Astrocyte of the cerebellum (primary cell): Measurements from ENCODE around the gene FLT1.

Experiments used
- DNase-seq: peaks from one replicate; pipeline ENCODE4 v3.0.0-alpha.2; 2011; ENCODE audit warnings: low read depth
- H3K4me3 ChIP-seq: 2 replicates; pipeline ENCODE4 v1.5.1; 2011; ENCODE audit warnings: mild to moderate bottlenecking, low read depth, low read length, moderate library complexity
- CTCF ChIP-seq: IDR thresholded peaks from 2 replicates; pipeline ENCODE4 v1.5.1; 2012; ENCODE audit warnings: low read length, low read depth, moderate library complexity, mild to moderate bottlenecking; ENCODE audit errors: missing control alignments
- in situ Hi-C: cut with HindIII; loops from 2 replicates; pipeline ENCODE4 v1.10.0; 2017; ENCODE audit warnings: low sequenced_read_pairs

The FLT1 gene

GRCh38 chr13:28328271-28328607, 166.7 kb downstream of the FLT1 start:
- no peak for TF ChIP-seq CTCF
- in situ Hi-C loops, result no loop called here
- no peak overlapping the region for H3K4me3 ChIP-seq
- no peak for DNase-seq

GRCh38 chr13:28327373-28328270, 167.3 kb downstream of the FLT1 start:
- in situ Hi-C loops, result no loop called here

GRCh38 chr13:28326056-28326455, 168.9 kb downstream of the FLT1 start:
- TF ChIP-seq CTCF, result no peak
- H3K4me3 ChIP-seq, result no peak overlapping the region
- in situ Hi-C loops, result no loop called here
- no peak for DNase-seq

More at GRCh38 chr13:28327373-28328270, 167.3 kb downstream of the FLT1 start:
- TF ChIP-seq CTCF, result no peak
- H3K4me3 ChIP-seq, result no peak overlapping the region
- DNase-seq, result no peak

GRCh38 chr13:28325022-28325421, 169.9 kb downstream of the FLT1 start:
- in situ Hi-C loops, result no loop called here
- no peak for DNase-seq
- no peak for TF ChIP-seq CTCF
- H3K4me3 ChIP-seq, result no peak overlapping the region

GRCh38 chr13:28324181-28324789, 170.6 kb downstream of the FLT1 start:
- no peak overlapping the region for H3K4me3 ChIP-seq
- DNase-seq, result no peak
- TF ChIP-seq CTCF, result peak; percentile 86
- in situ Hi-C loops, result no loop called here

GRCh38 chr13:28322256-28322905, 172.5 kb downstream of the FLT1 start:
- in situ Hi-C loops, result no loop called here
- no peak for TF ChIP-seq CTCF

More at GRCh38 chr13:28322256-28322905, 172.5 kb downstream of the FLT1 start:
- no peak overlapping the region for H3K4me3 ChIP-seq
- no peak for DNase-seq
